GM13977 (cell line): ENCODE data around the gene MAST4.

Source experiments
- DNase-seq: peaks from one replicate; pipeline ENCODE4 v3.0.0; 2012; ENCODE audit warnings: low spot score
- CTCF ChIP-seq: IDR thresholded peaks from 2 replicates; pipeline ENCODE4 v1.5.1; 2012; ENCODE audit warnings: mild to moderate bottlenecking, control low read depth; ENCODE audit not compliant: insufficient read depth; ENCODE audit errors: extremely low read depth, missing control alignments
- in situ Hi-C: fragments of 300-500 bp; cut with MboI; formaldehyde crosslinking; loops from one replicate; pipeline ENCODE4 v1.12.0; 2022; ENCODE audit warnings: low sequenced_read_pairs, low pct_unique_long_range_greater_than_20kb, mixed read lengths, inconsistent platforms; ENCODE audit not compliant: unreplicated experiment

Gene MAST4

GRCh38 chr5:67013719-67014118 lies 417.5 kb downstream of the MAST4 start:
- no peak for TF ChIP-seq CTCF
- in situ Hi-C loops = no loop called here
- DNase-seq = no peak

GRCh38 chr5:67014191-67014590 lies 418.0 kb downstream of the MAST4 start:
- in situ Hi-C loops = no loop called here
- no peak for DNase-seq
- TF ChIP-seq CTCF = no peak

GRCh38 chr5:67014957-67015400 lies 418.8 kb downstream of the MAST4 start:
- in situ Hi-C loops = no loop called here
- no peak for DNase-seq
- no peak for TF ChIP-seq CTCF

- no peak for DNase-seq
- in situ Hi-C loops = no loop called here
- TF ChIP-seq CTCF = no peak
Observed at GRCh38 chr5:67015541-67016191, 419.5 kb downstream of the MAST4 start.

- in situ Hi-C loops = no loop called here
- no peak for DNase-seq
- no peak for TF ChIP-seq CTCF
Observed at GRCh38 chr5:67019065-67019845, 423.1 kb downstream of the MAST4 start.

GRCh38 chr5:67020096-67020615 lies 424.0 kb downstream of the MAST4 start:
- in situ Hi-C loops = no loop called here
- no peak for DNase-seq

More at GRCh38 chr5:67020096-67020615, 424.0 kb downstream of the MAST4 start:
- TF ChIP-seq CTCF = no peak
